Astrocyte of the hippocampus (primary cell): ENCODE results near the gene MIB2.
"Not testable (repeated sequence)": the region's sequence is repeated elsewhere in the genome, so short reads cannot be mapped to it uniquely, and the experiment has no call there.

Experiments used
- DNase-seq: peaks from one replicate; pipeline ENCODE4 v3.0.0; 2011; ENCODE audit warnings: low read depth, low spot score

MIB2 gene

DNA sequence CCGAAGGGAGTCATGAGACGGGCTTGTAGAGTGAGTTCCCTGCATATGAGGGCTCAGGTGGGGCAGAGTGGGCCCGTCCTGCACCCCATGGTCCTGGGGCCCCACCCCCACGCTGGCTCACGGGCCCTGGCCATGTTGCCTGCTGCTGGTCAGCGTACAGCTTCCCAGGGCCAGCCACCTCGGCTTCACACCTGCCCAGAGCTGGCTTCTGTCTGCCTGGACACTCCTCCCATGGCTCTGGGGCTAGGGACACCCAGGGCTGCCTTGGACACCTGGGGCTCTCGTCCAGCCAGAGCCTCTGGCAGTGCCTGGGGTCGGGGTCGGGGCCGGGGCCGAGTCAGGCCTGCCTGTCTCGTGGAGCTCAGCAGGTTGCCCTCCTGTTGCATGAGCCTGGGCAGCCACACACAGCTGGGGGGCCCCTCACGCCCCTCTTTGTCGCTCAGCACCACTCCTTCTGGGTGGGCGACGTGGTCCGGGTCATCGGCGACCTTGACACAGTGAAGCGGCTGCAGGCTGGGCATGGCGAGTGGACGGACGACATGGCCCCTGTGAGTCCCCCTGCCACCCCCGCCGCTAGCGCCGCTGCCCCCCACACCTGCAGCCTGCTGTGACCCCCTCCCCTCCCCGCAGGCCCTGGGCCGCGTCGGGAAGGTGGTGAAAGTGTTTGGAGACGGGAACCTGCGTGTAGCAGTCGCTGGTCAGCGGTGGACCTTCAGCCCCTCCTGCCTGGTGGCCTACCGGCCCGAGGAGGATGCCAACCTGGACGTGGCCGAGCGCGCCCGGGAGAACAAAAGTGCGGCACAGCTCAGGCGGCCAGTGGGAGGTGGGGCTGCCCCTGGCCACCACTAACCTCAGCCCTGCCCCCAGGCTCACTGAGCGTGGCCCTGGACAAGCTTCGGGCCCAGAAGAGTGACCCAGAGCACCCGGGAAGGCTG is 11.2 kb downstream of the MIB2 start:
- no peak for DNase-seq

DNA sequence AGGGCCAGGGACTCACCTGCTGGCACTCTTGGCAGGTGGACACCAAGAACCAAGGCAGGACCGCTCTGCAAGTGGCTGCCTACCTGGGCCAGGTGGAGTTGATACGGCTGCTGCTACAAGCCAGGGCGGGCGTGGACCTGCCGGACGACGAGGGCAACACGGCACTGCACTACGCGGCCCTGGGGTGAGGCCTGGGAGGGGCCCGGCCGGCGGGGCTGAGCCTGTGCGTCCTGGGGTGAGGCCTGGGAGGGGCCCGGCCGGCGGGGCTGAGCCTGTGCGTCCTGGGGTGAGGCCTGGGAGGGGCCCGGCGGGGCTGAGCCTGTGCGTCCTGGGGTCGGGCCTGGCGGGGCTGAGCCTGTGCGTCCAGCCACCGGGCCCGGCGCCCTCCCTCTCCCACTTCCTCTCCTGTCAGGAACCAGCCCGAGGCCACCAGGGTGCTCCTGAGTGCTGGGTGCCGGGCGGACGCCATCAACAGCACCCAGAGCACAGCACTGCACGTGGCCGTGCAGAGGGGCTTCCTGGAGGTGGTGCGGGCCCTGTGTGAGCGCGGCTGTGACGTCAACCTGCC is 12.0 kb downstream of the MIB2 start:
- DNase-seq, result no peak

DNA sequence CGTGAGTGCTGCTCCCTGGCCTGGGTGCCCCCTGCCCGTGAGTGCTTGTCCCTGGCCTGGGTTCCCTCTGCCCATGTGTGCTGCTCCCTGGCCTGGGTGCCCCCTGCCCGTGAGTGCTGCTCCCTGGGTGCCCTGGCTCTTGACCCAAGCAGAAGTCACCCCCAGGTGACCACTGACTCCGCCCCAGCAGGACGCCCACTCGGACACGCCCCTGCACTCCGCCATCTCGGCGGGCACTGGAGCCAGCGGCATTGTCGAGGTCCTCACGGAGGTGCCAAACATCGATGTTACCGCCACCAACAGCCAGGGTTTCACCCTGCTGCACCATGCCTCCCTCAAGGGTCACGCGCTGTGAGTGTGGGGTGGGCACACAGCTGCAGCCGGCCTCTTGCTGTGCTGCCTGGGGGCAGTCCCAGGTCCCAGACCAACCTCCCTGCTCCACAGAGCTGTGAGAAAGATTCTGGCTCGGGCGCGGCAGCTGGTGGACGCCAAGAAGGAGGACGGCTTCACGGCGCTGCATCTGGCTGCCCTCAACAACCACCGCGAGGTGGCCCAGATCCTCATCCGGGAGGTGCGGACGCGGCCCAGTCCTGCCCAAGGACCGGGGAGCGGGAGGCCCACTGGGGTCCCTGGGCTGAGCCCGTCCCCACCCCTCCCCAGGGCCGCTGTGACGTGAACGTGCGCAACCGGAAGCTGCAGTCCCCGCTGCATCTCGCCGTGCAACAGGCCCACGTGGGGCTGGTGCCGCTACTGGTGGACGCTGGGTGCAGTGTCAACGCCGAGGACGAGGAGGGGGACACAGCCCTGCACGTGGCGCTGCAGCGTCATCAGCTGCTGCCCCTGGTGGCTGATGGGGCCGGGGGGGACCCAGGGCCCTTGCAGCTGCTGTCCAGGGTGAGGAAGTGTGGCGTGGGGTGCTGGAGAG is 12.8 kb downstream of the MIB2 start:
- DNase-seq, result no peak

DNA sequence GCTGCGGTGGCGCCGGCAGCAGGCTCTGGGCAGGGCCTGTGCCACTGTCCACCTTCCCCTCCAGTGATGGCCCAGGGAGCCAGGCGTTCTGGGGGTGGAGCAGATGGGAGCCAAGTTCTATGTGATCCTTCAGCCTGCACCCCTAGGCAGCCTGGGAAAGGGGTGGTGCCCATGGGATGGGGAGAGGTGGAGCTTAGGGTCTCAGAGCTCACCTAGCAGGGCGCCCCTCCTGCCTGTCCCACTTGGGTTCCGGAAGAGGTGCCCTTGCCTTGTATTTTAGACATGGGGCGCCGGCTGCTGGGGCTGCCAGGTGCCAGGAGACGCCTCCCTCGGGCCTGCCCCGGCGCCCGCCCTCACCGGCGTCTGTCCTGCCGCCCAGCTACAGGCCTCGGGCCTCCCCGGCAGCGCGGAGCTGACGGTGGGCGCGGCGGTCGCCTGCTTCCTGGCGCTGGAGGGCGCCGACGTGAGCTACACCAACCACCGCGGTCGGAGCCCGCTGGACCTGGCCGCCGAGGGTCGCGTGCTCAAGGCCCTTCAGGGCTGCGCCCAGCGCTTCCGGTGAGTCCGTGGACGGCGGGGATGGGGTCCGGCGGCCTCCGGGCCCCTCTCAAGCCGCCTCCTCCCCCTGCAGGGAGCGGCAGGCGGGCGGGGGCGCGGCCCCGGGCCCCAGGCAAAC is 13.6 kb downstream of the MIB2 start:
- DNase-seq, result no peak

DNA sequence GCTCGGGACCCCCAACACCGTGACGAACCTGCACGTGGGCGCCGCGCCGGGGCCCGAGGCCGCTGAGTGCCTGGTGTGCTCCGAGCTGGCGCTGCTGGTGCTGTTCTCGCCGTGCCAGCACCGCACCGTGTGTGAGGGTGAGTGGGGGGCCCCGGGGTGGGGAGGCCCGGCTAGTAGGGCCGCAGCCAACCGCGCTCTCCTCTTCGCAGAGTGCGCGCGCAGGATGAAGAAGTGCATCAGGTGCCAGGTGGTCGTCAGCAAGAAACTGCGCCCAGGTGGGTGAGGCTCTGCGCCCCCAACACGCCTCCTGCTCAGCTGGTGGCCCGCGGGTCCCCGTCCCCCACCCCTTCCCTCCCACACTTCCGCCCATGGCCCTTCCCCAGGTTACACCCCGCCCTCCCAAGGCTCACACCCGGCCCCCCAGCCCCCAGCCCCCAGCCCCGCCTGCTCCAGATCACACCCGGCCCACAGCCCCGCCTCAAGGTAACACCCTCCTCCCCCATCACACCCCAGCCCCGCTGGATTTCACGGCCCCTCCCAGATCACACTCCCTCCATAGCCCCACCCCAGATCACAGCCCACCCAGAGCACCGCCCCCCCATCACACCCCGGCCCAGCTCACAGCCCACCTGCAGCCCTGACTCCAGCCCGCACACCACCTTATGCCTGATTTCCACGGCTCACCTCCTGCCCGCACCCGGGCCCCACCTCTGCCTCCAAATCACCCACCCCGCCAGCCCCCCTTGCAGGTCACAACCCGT is 14.3 kb downstream of the MIB2 start:
- DNase-seq, result no peak

DNA sequence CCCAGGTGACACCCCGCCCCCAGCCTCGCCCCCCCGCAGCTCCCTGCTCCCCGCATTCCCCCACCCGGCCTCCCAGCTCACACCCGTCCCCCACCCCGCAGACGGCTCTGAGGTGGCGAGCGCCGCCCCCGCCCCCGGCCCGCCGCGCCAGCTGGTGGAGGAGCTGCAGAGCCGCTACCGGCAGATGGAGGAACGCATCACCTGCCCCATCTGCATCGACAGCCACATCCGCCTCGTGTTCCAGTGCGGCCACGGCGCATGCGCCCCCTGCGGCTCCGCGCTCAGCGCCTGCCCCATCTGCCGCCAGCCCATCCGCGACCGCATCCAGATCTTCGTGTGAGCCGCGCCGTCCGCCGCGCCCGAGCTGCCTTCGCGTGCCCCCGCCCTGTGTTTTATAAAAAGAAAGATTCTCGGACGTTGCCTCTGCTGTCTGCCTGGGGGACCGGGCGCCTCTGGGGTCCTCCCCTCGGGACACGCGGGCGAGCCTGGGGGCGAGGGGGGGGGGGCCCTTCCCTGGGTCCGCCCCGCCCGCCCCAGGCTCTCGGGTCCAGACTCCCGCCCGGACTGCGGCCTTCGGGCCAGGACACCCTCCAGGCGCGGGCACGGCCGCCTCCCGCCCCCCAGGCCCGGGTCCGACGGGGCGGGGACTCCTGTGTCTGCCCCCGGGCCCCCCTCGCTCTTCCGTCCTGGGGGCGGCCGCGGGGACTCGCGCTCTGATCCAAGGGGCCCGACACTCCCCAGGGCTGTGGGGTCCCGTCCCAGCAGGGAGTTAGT is 15.1 kb downstream of the MIB2 start:
- peak; percentile 83 for DNase-seq

DNA sequence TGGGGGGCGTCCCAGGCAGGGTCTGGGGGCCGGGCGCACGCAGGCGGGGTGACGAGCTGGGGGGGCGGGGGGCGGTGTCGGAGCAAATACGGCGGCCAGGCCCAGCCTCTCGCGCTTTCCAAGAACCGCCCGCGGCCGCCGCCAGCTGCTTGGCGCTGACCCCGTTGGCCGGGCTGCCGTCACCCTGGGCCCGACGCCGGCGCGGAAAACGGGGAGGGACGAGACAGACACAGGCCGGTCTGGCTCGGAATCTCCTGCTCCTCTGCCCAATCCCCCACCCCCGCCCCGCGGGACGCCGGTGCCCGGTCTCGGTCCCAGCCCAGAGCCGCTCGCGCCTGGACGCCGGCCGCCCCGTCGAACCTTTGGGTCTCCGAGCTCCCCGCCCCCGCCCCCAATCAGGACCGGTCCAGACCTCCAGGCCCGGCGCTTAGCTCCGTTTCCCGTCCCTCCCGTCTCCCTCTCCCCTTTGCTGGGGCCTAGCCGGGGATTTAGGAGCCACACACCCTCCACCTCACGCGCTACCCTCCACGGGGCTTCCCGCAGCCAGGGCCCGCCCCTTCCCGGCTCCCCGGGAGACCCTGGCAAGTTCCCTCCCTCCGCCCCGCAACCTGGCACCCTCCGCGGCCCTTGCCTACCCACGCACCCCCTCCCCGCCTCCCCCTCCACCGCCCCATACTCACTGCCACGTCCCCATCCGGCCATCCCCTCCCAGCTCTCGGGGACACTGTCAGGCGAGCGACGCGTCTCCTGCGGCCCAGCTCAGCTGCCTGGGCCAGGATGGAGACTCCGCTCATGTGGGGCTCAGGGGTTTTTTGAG is 15.9 kb downstream of the MIB2 start:
- DNase-seq, result peak; percentile 55

DNA sequence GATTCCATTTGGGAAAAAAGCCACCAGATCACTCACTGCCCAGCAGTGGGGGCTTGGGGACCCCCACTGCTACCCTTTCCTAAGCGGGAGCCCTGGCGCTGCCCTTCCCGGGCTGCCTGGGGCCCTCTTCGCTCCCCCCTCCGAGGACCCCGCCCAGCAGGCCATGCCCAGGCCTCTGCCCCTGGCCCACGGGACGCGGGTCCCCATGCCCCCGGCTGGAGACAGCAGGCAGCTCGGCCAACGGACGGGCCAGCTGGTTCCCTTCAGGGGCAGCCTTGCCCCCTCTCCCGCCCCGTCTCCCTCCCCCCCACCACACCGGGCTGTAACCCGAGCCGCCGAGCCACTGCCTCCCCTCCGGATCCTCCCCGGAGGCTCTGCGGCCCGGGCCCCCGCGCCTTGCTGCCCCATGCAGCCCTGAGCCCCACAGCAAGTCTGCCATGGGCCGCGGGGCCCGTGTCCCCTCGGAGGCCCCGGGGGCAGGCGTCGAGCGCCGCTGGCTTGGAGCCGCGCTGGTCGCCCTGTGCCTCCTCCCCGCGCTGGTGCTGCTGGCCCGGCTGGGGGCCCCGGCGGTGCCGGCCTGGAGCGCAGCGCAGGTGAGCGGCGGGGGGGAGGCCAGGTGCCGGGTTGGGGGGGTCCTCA is 16.6 kb downstream of the MIB2 start, which contains the start of gene MMP23B:
MMP23B (plus strand) TSS at position 392 of the 639 bp plus-strand sequence; CDS start at position 438, 46 bp downstream.
- DNase-seq, result peak; percentile 51

DNA sequence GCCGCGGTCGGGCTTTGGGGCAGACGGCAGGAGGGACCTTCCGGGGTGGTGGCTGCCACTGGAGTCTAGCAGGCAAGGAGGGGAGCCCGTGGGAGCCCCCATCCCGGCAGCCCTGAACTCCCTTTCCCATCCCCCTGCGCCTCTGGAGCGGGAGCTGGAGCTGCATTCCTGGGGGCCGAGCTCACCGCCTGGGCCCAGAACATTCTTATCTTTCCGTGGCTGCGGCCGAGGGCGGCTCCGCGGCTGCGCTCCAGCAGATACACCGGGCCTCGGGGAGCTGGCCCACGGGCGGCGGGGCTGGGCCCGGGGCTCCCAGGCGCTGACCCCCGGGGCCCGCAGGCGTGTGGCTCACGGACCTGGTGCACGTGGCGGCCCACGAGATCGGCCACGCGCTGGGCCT is 18.1 kb downstream of the MIB2 start:
- not testable (repeated sequence) for DNase-seq

DNA sequence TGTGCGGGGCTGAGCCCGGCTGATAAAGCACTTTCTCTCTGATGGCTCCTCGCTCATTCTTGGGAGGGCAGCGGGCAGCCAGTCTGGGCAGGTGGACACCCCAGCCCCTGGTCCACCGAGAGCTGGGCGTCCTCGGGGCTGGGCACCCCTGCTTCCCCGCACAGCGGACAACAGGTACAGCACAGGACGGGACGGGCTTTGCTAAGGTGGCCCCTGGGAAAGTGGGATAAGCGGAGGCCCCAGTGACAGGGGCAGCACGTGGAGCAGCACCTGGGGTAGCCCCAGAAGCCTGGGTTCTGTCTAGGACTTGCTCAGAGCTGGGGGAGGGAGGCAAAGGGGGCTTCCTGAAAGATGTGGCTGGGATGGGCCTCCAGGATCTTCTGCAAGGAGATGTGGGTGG is 19.3 kb downstream of the MIB2 start:
- not testable (repeated sequence) for DNase-seq

DNA sequence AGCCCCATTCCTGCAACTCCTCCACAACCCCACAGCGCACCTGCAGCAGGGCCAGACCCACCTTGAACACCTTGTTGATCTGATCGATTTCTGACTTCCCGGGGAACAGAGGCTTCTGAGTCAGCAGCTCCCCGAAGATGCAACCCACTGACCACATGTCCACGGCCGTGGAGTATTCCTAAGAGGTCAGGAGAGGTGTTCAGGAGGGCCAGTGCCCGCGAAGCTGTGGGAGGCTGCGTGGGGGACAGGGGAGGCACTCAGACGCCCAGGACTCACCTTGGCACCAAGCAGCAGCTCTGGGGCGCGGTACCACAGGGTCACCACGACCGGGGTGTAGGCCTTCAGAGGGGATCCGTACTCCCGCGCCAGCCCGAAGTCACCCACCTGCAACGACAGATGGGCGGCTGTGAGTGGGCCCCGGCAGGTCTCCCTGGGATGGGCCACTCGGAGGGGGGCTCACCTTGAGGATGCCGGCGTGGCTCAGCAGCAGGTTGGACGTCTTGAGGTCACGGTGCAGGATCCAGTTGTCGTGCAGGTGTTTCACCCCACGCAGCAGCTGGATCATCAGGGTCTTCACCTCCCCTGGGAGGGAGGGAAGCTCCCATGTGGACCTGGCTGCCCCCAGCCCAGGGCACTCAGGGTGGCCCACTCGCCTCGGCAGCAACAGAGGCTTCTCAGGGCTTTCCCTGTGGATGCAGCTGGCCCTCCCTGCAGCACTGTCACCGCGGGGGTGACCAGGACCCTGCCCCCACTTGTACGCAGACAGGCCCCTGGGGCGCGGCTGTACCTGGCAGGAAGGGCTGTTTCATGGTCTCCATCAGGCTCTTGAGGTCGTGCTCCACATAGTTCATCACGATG is 21.6 kb downstream of the MIB2 start:
- not testable (repeated sequence) for DNase-seq

DNA sequence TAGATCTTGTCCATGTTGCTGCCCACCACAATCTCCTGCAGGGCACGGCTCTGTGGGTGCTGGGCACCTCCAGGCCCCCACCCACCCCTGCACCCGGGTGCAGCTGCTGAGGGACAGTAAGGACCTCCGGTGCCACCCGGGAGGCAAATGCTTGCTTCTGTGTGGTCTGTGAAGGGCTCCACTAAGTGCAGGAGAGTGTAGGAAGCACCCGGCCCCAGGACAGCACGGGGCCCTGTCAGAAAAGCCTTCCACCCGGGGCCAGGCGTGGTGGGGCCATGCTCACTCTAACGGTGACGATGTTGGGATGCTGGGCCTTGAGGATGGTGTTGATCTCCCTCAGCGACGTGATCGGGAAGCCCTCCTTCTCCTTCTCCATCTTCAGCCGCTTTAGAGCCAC is 22.2 kb downstream of the MIB2 start:
- DNase-seq, result not testable (repeated sequence)

DNA sequence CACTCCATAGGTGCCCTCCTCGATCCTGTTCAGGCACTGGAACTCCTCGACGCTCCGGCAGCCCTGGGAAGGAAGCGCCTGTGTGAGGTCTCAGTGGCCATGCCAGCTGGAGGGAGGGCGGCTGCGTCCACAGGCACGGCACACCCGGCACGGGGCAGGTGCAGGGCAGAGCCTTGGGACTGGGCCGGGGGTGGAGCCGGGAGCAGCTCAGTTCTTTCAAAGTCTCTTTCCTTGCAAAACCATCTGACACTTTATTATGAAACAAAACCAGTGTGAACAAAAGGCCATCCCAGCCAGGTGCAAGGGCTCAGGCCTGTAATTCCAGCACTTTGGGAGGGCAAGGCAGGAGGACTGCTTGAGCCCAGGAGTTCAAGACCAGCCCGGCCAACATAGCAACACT is 23.2 kb downstream of the MIB2 start:
- not testable (repeated sequence) for DNase-seq

DNA sequence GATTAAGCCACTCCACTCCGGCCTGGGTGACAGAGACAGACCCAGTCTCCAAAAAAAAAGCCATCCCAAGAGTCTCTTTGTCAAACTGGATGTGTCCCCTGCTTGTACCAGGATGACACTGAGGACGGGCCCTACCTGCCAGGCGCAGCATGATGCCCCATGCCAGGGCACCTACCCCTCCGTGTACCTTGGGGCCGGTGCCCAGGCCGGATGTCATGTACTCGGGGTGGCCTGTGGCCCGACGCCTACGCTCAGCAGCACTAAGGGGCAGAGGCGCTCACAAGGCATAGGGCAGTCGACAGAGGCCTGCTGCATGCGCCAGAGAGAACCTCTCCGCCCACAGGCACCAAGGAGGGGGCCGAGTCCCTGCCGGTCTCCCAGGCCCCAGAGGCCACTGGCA is 24.1 kb downstream of the MIB2 start:
- DNase-seq, result not testable (repeated sequence)

DNA sequence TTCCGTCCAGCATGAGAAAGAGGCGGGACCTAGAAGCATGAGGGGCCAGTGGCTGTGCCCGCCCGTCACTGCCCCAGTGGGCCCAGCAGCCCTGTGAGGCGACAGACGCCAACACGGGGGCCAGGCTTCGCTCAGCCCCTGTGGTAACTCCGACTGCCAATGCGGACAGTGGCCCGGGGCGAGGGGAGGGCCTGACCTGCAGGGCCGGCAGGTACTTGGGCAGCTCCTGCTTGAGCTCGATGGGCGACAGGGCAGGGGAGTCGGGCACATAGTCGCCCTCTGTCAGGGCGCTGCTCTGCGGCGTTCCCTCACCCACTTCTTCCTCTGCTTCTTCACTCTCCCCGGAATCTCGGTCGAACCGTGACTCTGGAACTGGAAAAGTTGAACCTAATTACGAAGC is 24.8 kb downstream of the MIB2 start:
- not testable (repeated sequence) for DNase-seq

DNA sequence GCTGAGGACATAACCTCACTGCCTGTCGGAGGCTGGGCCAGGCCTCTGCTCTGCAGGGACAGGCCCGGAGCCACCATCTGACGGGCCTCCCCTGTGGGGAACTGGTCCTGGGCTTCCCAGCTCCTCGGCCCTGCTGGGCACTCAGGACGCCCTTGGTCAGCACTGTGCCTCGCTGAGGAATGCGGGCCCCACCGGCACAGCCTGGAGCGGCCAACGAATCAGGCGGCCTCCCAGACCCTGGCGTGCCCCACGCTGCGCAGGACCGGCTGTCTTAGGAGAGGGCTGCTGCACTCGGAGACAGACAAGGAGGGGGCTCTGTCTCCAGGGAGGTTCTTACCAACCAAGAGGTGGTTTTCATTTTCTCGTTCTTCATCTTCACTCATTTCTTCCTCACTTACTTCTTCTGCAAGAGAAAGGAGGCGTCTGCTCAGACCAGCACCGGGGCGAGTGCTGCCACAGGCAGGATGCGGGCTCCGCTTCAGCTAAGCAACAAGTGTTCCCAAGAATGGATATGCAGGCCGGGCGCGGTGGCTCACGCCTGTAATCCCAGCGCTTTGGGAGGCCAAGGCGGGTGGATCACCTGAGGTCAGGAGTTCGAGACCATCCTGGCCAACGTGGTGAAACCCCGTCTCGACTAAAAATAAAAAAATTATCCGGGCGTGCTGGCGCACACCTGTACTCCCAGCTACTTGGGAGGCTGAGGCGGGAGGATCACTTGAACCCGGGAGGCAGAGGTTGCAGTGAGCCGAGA is 25.6 kb downstream of the MIB2 start:
- DNase-seq, result not testable (repeated sequence)

DNA sequence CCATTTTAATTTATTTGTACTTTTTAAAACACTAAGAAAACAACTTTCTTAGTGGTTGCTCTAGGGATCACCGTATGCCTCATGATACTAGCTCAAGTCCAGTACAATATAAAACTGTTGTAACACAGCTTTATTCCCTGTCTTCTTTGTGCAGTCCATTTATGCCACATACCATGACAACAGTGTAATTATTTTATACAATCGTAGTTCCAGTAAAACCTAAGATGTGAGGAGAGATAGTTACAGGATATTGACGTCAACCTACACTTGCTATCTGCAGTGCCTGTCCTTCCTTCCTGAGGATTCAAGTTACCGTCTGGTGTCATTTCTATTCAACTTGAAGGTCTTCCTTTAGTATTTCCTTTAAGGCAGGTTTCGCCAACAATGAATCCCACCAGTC is 31.0 kb downstream of the MIB2 start:
- DNase-seq, result not testable (repeated sequence)
